Femur (tissue), 1 donor: ENCODE data around the gene GALNT6.

Source experiments
- DNase-seq: peaks from one replicate; pipeline ENCODE4 v3.0.0-alpha.2; 2017

The GALNT6 gene

GRCh38 chr12:51391283-51392123, at the start of gene GALNT6:
TSS of gene GALNT6 (minus strand) at chr12:51391406. CDS start at chr12:51379781, 11,625 bp downstream.
- peak; percentile 33 for DNase-seq

GRCh38 chr12:51439330-51439729, 48.1 kb upstream of the GALNT6 start:
- no peak for DNase-seq

GRCh38 chr12:51437431-51437830, 46.2 kb upstream of the GALNT6 start:
- no peak for DNase-seq

GRCh38 chr12:51434305-51434704, 43.1 kb upstream of the GALNT6 start:
- no peak for DNase-seq

GRCh38 chr12:51432921-51433320, 41.7 kb upstream of the GALNT6 start:
- no peak for DNase-seq

GRCh38 chr12:51430196-51430895, 39.1 kb upstream of the GALNT6 start:
- no peak for DNase-seq

GRCh38 chr12:51429700-51430099, 38.5 kb upstream of the GALNT6 start:
- DNase-seq = no peak

- DNase-seq = no peak
Observed at GRCh38 chr12:51428256-51428655, 37.0 kb upstream of the GALNT6 start.

GRCh38 chr12:51424662-51425539, 33.7 kb upstream of the GALNT6 start, which contains the start of gene SLC4A8:
TSS of gene SLC4A8 (plus strand) at chr12:51424831. CDS start at chr12:51424988, 157 bp downstream.
- peak; percentile 95 for DNase-seq

DNA sequence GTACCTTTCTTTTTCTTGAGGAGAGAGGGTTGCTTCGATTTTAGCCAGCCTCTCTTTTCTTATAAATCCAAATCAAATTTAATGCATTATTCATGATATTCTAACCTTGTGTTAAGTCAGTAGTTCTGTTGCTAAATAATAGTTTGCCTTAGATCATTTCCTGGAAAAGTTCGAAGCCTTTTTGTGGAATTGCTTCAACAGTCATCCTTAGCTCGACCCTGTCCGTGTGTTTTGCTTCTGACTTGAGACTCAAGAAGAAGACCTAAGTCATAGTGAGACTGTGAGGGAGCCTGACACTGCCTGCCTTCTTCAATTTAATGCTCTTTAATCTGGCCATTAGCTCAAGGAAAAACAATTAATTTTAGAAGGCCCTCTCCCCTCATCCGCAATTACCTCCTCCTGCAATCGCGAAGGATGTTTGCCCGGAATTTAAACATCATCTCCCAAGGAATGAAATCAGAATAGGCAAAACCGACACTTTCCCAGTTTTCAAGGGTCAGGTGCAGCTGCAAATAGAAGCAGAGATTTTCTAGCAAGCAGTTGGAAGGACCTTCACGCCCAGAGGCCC, 33.0 kb upstream of the GALNT6 start:
- no peak for DNase-seq

GRCh38 chr12:51421266-51421884, 30.2 kb upstream of the GALNT6 start:
- peak; percentile 71 for DNase-seq

DNA sequence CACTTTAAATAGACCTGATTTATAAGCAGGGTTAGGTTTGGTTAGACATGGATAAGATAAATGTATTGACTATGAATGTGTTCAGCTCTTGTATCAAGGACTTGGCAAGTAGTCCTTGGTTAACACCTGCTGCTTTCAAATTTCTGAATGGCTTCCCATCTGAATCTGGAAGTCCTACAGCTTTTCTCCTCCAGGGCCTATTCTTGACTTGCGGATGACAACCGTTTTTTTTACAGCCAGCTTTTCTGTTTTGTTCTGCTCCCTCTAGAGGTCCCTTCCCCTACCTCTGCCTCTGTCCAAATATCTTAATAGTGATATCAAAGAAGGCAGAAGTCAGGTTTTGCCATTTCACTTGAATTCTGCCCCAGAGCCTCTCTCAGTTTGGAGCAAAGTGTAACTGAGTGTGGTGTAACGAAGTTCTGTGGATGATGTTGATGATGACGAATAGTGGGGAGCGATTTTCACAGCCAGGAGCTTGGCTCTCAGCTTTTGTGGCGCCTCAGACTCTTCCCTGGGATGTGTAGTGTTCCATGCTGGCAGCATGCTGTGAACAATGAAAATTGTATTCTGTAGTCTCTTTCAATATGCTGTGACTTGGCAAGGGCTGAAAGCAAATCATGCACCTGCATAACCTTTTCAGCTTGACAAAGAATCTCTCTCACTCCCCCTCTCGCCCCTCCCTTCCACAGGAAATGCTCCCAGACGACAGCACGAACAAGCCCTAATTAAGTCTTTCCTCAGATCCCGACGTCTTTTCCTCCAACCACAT, 28.4 kb upstream of the GALNT6 start:
- DNase-seq = no peak

DNA sequence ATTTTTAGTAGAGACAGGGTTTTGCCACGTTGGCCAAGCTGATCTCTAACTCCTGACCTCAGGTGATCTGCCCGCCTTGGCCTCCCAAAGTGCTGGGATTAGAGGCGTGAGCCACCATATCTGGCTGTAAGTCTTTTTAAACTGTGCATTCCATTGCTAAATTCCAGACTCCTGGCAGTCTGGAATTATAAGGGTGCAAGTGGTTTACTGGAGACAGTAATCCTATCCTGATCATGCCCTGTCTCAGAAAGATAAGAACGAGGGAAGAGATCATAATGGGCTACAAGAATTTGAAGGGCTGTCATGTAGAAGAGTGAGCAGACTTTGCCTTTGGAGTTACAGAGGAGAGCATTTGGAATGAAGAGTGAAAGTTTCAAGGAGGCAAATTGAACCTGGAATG, 26.6 kb upstream of the GALNT6 start:
- DNase-seq = no peak

GRCh38 chr12:51415931-51416330, 24.7 kb upstream of the GALNT6 start:
- no peak for DNase-seq

DNA sequence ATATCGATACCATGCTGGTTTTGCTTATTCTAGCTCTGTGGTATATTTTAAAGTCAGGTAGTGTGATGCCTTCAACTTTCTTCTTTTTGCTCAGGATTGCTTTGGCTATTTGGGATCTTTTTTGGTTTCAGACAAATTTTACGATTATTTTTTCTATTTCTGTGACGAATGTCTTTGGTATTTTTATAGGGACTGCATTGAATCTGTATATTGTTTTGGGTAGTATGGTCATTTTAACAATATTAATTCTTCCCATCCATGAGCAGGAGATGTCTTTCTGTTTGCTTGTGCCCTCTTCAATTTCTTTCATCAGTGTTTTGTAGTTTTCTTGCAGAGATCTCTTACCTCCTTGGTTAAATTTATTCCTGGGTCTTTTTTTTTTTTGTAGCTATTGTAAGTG, 22.6 kb upstream of the GALNT6 start:
- no peak for DNase-seq

DNA sequence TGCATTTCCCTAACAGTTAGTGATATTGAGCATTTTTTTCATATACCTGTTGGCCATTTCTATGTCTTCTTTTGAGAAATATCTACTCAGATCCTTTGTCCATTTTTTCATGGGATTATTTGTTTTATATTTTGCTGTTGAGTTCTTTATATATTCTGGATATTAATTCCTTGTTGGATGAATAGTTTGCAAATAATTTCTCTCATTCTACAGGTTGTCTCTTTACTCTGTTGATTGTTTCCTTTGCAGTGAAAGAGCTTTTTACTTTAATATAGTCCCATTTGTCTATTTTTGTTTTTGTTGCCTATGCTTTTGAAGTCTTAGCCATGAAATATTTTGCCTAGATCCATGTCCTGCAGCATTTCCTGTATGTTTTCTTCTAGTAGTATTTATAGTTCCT, 21.9 kb upstream of the GALNT6 start:
- no peak for DNase-seq

DNA sequence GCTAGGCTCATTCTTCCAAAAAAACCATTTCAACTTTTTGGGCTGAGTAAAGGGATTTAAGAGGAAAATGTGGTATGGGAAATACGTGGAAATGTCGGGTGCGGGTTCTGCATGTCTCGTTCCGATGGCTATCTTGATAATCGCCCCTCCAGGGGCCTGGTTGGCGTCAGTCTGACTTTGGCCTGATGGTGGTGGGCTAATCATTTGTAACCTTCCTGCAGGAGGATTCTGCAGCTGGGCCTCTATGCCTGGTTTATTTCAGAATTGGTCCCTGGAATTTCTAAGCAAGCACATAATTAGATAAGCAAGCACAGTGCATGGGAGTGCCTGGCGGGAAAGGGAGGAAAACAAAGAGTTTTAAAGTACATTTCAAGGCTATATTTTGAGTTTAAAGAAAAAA, 18.6 kb upstream of the GALNT6 start:
- no peak for DNase-seq

DNA sequence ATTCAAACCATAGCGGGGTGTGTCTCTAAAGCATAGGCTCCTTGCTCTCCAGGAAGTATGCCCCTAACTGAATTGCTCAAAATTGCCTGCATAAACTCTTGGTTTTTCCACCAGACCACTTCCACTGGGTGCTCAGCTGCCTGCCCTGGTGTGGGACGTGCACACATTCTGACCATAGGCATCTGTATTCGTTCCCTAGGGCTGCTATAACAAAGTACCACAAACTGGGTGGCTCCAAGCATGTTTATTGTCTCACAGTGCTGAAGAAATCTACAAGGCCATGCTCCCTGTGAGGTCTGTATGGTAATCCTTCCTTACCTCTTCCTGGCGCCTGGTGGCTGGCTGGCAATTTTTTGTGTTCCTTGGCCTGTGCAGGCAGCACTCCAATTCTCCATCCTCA, 16.4 kb upstream of the GALNT6 start:
- DNase-seq = no peak

GRCh38 chr12:51406859-51407258, 15.7 kb upstream of the GALNT6 start:
- no peak for DNase-seq

DNA sequence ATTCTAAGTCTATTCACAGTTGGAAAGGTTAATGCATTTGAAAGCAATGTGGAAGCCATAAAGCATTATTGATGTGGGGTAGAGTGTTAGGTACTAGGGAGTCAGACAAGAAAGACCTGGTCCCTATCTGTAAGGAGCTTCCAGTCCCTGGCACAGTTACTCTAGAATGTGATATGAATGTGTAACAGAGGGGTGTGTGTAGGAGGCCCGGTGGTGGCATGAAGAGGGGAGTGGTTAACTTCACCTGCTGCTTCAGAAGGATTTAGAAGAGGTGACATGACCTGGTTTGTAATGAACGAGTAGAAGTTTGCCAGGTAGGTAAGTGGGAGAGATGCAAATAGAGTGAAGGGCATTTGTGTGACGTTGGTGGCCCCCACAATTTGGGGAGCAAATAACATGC, 15.1 kb upstream of the GALNT6 start:
- DNase-seq = no peak

- no peak for DNase-seq
Observed at GRCh38 chr12:51405801-51406207, 14.6 kb upstream of the GALNT6 start.

DNA sequence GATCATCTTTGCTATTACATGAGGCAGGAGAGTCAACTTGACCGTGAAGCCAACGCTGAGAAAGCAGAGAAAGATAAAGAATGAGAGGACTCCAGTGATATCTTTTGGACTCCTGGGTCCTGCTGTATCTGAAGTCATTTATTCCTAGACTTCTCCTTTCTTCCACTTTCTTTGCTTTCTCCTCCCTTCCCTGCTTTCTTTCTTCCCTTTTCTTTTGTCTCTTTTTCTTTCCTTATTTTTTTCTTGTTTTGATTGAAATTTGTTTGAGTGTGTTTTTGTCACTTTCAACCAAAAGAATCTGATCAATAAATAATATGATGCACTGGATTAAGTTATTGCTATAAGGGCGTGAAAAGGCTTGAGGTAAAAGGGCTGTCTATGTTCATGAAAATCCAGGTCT, 13.4 kb upstream of the GALNT6 start:
- DNase-seq = no peak
